COLO668 (cell line): ENCODE data around the gene ETDB.
"Not testable (repeated sequence)": the region's sequence is repeated elsewhere in the genome, so short reads cannot be mapped to it uniquely, and the experiment has no call there.

Source experiments
- DNase-seq: peaks from one replicate; lab custom pipeline; 2025; ENCODE audit not compliant: unreplicated experiment; lab: John Stamatoyannopoulos, UW

Gene ETDB

DNA sequence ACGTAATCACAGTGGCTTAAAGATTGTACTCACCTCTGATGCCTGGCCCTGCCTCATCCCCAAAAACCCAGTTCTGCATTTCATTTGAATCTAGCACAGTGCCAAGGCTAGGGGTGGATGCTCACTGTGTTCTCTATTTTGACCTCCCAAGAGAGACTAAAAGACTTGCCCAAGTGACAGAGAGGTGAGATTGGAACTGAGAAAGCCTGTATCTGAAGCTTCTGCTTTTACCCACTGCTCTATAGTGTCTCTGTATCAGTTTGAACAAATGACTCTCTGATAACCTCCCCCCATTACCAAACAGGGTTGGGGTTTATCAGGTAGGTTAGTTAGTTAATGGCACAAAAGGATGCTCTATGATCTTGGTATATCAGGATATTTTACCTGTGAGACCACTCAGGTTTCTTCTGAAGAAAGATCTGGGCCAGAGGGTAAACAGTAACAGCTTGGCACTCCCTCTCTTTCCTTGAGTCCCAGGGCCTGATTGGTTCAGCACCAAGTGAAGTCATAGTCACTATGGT, at the start of gene ETDB:
TSS of gene ETDB (minus strand) at position 471 of the 521 bp plus-strand sequence. CDS start 1,265 bp downstream, outside the sequence.
- not testable (repeated sequence) for DNase-seq

DNA sequence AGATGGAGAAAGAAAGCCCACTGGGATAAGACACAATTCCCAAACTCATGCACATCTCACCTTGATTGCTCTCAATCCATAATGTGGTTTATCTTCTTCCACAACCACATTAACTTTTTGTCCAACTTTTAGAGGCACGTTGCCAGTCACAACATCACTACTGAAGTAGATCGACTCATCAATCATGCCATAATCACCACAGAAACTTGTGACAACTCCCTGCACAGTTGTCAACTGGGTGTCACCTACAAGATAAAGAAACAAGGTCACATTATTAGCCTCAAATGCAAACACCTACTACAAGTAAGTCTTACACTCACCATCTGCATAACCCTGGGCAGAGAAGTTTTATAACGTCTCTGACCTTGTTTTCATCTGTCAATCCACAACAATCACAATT, 49.2 kb upstream of the ETDB start:
- DNase-seq = not testable (repeated sequence)

DNA sequence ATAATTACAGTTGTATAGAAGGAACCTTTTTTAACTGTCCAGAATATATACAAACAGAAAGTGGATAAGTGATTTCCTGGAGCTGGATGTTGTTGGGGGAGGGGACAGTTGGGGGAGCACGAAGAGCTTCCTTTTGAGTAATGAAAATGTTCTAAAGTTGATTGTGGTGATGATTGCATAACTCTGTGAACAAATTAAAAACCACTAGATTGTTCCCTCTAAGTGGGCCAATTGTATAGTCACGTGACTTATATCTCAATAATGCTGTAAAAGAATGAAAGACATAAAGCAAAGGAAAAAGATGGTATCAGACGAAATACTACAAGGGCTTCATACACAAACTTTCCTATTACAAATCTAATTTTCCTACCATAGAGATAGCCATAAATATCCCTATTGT, 48.2 kb upstream of the ETDB start:
- no peak for DNase-seq

DNA sequence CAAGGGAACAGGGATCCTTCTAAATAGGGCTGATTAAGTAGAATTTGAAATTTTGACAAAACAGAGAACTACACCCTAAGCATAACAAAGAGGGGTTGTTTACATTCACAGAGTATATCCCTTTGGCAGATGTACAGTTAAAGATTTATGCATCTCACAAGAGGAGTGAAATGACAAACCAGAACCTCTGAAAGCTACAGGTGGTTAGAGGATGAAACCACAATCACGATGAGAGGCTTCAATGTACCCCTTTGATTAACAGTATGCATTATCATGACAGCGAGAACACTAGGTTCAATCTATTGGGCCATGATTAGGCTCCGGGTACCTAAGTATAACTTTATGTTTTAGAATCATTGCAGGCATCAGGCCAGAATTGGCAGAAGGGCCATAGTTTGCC, 34.4 kb upstream of the ETDB start:
- not testable (repeated sequence) for DNase-seq

DNA sequence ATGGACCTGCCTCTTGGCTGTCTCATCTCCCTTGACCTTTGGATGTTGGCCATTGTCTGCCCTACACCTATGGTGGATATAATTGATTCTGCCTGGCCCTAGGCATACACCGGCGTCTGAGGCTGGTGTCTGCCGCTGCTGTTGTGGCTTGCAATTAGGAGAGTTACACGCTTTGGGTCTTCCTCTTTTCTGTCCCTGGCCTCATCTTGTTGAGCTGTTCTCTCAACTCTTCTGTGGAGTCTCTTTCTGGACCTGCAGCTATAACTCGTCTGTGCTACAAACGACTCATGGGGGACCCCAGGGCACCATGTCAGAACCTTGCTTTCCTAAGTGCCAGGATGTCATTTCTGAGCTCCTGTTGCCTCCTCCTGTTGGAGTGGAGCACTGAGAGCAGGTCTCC, 5.8 kb upstream of the ETDB start:
- DNase-seq = not testable (repeated sequence)

DNA sequence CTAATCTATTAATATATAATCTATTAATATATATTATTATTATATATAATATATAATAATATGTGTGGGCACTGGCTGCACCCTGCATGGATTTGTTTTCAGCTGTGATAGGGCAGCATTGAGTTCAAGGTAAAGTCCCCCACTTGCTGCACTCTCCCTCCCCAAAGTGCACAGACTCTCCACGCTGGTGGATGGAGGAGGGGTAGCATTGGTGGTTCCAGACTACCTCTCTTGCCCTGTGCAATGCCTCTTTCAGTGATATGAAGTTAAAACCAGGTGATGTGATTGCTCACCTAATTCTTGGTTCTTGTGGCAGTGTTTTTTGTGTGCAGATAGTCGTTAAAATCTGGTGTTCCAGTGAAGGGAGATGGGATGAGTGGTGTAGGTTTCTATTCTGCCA, 4.3 kb downstream of the ETDB start:
- not testable (repeated sequence) for DNase-seq

DNA sequence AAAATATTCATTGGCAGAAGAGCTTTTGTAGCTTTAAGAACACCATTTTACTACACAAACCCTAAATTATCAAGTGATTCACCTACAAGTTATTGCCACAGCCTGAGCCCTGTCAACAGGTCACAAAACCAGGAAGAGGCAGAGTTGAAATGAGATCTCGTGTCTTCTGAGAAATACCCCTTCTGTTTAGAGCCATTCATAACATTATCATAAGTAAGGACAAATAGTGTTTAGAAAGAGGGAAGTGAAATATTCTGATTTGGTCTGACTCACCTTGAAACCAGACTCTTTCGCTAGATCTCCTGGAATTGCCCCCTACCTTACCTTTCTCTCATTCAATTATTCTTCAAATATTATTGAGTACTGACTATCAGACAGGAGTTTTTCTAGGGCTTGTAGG, 5.9 kb downstream of the ETDB start:
- DNase-seq = no peak

DNA sequence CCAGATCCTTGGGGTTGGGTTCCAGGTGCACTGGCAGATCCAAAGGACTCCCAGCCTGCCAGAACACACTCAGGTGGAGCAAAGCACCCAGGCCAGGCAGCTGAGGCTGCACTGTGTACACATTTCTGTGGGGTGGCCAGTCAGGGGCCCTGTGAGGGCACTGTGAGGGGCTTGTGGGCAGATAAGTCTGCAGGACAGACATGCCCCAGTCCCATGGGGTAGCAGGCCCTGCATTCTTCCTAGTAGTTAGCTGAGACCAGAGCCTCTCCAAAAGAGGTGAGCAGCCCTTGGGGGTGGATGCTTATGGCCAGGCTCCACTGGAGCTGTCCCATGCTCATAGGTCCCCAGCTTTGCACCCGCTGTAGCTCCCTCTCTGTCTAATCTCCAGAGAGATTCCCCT, 7.6 kb downstream of the ETDB start:
- DNase-seq = no peak

DNA sequence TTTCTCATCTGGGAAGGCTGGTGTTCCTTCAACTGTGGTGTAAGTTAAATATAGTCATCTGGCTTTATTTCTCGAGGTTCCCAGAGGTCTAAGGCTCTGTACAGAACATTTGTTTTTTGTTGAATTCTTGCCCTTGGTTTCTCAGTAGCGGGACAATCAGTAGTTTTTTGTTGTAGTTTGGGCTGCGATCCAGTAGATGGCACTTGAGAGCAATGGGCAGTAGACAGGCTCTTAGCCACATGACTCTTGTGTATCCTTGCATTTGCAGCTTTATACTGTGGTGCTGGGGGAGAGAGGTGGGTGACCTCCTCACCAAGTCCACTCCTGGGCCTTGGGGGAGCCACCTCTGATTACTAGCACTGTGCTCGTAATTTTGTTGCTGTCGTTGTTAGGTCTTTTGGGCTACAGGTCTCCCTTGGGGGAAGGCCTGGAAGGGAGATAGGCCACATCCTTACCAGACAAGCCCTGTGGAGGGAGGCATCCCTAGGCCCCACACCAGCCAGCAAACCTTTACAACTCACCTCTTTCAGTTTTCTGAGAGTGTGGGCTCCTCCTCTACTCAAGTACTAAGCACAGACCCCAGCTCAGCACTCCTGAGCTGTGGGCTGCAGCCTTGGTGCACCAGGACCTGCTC, 8.1 kb downstream of the ETDB start:
- peak; percentile 5 for DNase-seq

DNA sequence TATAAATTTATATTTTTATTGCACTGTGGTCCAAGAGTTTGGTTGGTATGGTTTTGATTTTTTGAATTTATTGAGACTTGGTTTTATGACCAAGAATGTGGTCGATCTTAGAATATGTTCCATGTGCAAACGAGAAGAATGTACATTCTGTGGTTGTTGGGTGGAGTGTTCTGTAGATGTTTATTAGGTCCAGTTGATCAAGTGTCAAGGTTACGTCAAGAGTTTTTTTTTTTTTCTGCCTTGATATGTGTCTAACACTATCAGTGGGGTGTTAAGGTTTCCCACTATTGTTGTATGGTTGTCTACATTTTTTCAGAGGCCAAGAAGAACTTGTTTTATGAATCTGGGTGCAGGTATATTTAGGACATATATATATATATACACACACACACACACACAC, 10.8 kb downstream of the ETDB start:
- no peak for DNase-seq

DNA sequence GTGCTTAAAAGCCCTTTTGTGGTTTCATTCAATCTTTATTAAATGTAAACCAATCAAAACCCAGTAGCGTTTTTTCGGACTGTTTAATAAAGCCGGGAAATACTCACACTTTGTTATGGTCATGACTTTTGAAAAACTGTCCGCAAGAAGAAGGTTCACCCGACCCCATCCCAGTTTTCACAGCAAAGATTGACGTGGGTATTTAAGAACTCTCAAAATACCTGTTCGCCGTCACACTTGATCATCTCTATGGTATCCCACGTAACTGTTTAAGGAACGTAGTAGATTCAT, 20.9 kb downstream of the ETDB start:
- DNase-seq = no peak

DNA sequence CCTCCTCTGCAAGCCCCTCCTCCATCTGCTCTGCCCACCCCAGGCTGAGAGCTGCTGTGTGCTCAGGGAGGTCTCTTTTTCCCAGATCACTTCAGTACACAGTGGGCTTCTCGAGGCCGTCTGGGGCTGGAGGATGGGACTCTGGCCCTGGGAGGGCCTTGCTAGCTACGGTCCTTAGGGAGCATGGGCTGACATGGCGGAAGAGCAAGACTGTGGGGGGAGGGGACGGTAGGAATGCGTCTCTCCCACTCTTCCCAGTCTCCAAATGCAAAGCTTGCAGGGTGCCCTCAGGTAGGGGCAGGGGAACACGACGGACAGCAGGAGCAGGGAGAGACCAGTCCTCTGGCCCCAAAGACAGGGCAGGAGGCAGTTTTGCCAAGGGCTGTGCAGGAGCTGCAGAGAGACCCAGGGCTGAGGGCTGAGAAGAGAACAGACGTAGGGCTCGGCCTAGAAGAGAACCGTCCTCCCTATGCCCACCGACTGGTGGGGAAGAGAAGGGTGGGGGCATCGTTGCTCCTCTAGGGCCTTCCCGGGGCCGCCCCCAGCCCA, 23.1 kb downstream of the ETDB start:
- DNase-seq = not testable (repeated sequence)

DNA sequence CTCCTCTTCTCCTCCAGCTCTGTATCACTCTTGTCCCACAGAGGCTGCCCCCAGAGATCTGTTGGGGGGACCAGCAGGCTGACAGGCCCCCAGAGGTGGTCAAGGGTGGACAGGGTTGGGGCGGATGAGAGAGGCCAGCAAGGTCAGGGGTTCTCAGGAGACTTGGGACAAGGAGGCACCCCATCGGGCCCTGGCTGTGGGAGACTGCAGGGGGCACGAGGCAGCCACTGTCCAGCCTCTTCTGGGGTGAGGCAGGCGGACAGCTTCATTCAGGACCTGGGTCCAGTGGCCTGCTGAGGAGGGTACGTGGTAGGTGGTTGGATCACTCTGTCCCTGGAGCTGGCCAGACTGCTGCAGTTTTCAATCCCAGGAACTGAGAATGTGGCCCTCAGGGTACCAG, 24.6 kb downstream of the ETDB start:
- DNase-seq = no peak

DNA sequence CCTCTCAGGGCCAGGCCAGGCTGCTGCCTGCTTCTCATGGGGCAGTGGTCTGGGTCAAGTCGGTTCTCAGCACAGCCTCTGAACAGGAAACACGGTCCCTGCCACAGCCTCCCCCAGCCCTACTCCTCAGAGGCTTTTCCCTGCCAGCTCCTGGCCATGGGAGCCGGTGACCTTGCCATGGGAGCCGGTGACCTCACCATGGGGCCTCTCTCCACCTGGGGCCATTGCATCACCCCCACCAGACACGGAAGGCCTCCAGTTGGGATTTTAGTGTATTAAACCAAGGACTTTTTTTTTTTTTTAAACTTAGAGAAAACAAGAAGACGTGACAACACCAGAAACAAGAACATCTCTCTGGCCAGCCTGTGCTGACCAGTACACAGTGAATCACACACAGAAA, 25.6 kb downstream of the ETDB start:
- DNase-seq = no peak

DNA sequence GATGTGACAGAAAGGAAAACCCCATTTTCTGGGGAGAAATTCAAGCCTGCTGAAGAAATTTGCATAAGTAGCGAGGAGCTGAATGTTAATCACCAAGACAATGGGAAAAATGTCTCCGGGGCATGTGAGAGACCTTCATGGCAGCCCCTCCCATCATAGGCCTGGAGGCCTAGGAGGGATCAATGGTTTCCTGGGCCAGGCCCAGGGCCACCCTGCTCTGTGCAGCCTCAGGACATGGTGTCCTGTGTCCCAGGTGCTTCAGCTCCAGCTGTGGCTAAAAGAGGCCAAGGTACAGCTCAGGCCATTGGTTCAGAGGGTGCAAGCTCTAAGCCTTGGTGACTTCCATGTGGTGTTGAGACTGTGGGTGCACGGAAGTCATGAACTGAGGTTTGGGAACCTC, 31.2 kb downstream of the ETDB start:
- no peak for DNase-seq

DNA sequence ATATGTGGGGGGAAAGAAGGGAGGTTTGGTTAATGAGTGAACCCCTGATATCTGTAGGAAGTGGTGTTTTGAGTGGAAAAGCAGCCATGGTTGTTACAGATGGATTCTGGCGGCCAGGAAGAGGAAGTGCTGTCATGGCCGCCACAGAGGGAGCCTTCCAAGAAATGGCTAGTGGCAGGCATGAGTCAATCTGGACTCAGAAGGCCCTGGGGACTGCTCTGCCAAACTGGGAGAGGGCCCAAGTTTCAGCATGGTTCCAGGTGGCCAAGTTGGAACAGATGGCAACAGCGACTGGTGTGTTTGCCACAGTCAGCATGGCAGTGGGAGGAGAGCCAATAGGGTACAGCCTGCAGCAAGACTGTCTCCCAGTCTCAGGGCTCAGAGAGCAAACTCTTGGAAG, 32.5 kb downstream of the ETDB start:
- no peak for DNase-seq

DNA sequence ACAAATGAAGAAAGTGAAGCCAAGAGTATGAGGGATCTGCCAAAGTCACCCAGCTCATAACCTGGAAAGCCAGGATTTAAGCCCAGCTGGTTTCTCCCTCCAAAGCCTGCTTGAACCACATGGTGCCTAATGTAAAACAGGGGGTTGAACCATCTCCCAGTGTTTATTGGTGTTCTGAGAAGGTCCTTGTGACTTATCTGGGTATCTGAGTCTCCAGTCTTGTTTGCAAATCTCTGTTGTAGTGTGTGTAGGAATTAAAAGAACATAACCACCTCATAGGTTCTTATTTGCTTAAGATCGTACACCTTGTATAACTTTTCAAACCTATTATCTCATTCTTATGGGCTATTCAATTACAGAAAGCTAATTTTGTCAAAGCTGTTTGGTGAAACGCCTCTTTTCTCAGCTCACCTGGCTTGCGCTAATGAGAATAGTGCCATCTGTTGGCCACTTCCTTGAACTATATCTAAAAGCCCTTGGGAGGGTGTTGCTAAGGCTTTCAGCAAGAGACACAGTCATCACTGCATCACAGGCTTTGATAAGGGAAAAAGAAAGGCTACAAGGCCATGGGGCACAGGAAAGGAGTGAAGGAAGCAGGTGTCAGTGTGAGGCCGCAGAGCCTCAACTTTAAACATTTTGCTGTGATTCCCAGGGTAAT, 34.0 kb downstream of the ETDB start:
- peak; percentile 8 for DNase-seq

DNA sequence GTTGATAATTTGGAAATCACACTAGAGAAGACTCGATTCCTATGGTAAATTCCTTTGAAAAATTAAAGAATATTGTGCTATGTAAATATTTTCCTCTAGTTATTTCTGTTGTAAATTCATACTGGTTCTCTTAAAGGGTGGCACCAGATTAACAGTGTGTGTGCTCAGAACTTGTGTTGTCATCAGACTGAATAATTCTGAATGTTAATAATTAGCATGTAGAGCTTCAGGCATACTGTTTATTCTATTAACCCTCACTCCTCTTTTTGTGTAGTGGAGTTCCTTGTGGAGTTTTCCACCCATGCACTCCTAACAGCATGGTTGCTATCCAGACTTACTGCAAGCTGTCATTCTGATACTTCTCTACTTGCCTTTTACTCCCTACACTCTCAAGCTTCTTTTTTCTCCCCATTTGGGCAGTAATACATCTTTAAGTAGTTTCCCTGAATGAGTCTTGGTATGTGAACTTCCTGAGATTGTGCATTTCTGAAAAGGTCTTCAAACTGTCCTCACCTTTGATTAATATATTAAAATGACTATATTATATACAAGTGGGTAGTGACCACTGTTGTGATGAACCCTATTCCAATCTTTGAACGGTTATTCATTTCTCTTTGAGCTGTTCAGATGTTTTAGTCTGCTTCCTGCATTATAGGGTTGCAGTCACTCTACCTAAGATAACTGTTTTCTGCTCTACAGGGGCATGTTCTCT, 38.5 kb downstream of the ETDB start:
- DNase-seq = no peak
